NB4 (cell line): ENCODE results near the gene DMBX1.

ENCODE experiments used
- POLR2A ChIP-seq: IDR thresholded peaks from 2 replicates; pipeline ENCODE4 v1.6.1; 2011; ENCODE audit warnings: mild to moderate bottlenecking; ENCODE audit not compliant: insufficient read length; ENCODE audit errors: extremely low read depth
- TF ChIP-seq, protein P1 (sequence below): IDR thresholded peaks from one replicate; pipeline ENCODE4 v1.5.1; 2012; ENCODE audit warnings: low read depth, low read length

DNA sequence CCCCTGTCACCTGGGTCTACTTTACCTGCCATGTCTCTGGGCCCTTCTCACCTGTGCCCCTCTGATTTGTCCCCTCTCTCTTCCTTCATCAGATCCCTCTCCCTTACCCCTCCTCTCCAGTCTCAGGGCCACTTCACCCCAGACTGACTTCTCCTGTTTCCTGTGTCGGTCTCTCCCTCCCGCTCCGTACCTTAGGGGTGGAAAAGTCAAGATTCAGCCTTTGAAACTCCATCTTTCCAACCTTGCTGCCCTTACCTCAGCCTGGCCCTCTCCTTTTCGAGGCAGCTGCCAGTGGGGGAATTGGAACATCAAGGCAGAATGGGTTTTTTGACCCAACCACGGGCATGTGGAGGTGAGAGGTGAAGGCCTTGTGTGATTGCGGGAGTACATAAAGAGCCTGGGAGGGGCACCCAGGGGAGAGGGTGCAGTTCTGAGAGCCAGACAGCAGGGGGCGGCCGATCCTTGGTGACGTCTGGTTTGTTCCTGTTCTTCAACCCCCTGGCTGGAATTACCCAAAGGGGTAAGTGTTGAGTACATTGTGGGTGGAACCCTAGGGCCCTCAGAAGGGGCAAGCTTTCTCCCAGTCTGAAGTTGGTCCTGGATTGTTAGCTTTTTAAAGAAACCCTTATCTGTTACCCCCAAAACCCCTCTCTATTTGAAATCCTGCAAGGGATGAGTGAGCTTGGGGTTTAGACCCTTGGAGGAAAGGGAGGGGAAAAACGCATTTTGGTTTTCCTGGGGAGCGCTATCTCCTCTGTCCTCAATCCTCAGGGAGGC, 12.3 kb upstream of the DMBX1 start:
- TF ChIP-seq, protein P1, sequence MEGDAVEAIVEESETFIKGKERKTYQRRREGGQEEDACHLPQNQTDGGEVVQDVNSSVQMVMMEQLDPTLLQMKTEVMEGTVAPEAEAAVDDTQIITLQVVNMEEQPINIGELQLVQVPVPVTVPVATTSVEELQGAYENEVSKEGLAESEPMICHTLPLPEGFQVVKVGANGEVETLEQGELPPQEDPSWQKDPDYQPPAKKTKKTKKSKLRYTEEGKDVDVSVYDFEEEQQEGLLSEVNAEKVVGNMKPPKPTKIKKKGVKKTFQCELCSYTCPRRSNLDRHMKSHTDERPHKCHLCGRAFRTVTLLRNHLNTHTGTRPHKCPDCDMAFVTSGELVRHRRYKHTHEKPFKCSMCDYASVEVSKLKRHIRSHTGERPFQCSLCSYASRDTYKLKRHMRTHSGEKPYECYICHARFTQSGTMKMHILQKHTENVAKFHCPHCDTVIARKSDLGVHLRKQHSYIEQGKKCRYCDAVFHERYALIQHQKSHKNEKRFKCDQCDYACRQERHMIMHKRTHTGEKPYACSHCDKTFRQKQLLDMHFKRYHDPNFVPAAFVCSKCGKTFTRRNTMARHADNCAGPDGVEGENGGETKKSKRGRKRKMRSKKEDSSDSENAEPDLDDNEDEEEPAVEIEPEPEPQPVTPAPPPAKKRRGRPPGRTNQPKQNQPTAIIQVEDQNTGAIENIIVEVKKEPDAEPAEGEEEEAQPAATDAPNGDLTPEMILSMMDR, result peak; percentile 78
- TF ChIP-seq POLR2A, result no peak
